SK-N-MC (cell line): ENCODE measurements around the gene FOSL1.

Experiments used
- EZH2 ChIP-seq: fragments of 200-600 bp; sonication (generic); IDR thresholded peaks from one replicate; pipeline ENCODE4 v1.6.1; 2017; ENCODE audit warnings: antibody characterized with exemption
- FOXP2 ChIP-seq: optimal IDR thresholded peaks from 2 replicates; pipeline ENCODE3; 2011; ENCODE audit warnings: mild to moderate bottlenecking, moderate library complexity; ENCODE audit not compliant: insufficient read depth; ENCODE audit errors: extremely low read length, control extremely low read depth
- POLR2AphosphoS5 ChIP-seq: IDR thresholded peaks from 2 replicates; pipeline ENCODE4 v1.6.1; 2012; ENCODE audit warnings: mild to moderate bottlenecking, low read depth, low read length, borderline replicate concordance

DNA sequence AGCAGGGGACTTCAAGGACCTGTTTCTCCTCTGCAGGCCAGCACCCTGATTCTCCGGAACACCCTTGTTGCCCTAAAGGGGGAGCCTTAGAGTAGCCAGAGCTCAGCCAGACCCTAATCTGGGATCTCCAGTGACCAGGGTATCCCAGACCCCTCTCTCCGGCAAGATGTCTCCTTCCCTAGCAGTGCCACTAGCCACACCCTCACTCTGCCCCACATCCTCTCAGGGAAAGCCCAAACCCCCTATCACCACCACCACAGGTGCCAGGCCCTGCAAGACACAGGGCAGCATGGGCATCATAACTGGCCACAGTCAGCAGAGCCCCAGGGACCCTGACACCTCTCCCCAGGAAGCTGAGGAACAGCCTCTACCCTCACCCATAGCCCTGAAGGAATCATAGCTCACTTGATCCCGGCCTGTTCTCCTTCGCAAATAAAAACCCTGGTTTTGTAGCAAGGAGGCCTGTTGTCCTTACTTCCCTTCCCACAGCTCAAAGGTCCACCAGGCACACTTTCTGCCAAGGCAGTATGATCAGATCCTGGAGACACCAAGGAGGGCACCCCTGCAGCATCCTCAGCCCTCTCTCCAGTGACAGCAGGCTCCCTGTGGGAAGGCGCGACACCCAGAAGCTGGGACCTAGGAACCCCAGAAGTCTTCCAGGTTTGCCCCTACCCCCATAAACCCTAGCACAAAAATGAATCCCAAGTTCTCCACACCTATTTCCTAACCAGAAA, 46.8 kb downstream of the FOSL1 start:
- TF ChIP-seq POLR2AphosphoS5: no peak
- no peak for TF ChIP-seq EZH2
- TF ChIP-seq FOXP2: no peak
